Right renal pelvis (tissue), 4 donors: ENCODE results near the gene TFF1. TPM values are rescaled to one million over a fixed set of nuclear protein-coding genes. Genes with fewer than 3 reads are reported as not detected.

Experiments used
- DNase-seq, 4 donors: peaks; one replicate each; pipeline ENCODE4 v3.0.0-alpha.2; 2013; ENCODE audit warnings: low read depth in 4 of 4, low spot score in 3 of 4, missing footprints in 1 of 4
- polyA plus RNA-seq, 4 donors: library from polyadenylated mRNA; unstranded; fragments of 120-200 nt; gene quantifications; one replicate each; pipeline ENCODE4 v1.2.1, GENCODE V29; 2013; ENCODE audit not compliant: insufficient read length in 4 of 4

The TFF1 gene
- polyA plus RNA-seq, 4 donors, result 0.70 TPM; not detected in 3

DNA sequence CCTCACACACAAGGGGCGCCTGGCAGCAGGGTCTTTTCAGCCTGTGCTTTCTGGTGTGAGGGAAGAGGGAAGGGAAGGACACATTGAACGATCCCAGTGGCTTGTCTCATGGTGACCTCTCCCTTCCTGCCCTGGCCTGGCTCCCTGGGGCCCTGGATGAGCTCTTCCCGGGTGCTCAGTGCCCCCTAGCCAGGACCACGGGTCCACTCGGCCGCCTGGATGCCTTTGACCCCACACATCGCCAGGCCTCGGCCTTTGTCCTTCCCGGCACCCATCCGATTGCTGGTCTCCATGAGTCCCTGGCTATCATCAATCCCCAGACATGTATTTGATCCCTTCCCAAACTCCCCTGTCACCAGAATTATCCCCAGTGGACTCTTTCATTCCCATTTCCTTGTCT, 45.1 kb downstream of the TFF1 start:
- DNase-seq, result no peak

DNA sequence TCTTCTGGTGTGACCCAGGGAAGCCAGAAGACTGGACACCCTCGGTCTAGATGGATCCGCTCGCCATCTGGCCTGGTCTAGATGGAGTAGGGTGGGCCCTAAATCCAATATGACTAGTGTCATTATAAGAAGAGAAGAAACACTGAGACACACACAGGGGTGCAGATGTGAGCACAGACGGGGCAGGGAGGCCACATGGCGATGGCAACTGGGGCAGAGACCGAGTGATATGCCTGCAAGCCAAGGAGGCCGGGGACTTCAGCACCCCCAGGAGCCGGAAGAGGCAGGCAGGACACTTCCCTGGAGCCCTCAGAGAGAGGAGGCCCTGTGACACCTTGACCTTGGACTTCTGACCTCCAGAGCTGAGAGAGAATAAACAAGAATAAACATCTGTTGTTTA, 45.5 kb downstream of the TFF1 start:
- DNase-seq, result no peak

GRCh38 chr21:42319851-42320572, 46.3 kb downstream of the TFF1 start:
- no peak for DNase-seq

DNA sequence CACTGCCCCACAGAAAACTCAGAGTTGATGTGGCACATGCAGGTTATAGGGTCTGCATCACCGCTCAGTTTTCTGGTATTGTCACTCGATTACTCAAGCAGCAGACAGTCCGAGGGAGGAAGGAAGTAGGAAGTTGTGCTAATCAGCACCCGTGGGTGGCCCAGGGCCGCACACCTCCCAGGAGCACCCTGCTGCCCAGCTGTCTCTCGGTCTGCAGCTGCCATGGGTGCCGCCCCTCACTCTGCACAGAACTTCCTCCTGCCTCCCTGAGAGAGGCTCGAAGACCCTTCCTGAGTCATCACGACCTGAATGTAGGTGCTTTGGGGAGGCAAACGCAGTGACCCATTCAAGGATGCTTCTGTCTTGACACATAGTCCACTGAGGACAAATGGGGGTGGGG, 47.0 kb downstream of the TFF1 start:
- DNase-seq, result no peak

DNA sequence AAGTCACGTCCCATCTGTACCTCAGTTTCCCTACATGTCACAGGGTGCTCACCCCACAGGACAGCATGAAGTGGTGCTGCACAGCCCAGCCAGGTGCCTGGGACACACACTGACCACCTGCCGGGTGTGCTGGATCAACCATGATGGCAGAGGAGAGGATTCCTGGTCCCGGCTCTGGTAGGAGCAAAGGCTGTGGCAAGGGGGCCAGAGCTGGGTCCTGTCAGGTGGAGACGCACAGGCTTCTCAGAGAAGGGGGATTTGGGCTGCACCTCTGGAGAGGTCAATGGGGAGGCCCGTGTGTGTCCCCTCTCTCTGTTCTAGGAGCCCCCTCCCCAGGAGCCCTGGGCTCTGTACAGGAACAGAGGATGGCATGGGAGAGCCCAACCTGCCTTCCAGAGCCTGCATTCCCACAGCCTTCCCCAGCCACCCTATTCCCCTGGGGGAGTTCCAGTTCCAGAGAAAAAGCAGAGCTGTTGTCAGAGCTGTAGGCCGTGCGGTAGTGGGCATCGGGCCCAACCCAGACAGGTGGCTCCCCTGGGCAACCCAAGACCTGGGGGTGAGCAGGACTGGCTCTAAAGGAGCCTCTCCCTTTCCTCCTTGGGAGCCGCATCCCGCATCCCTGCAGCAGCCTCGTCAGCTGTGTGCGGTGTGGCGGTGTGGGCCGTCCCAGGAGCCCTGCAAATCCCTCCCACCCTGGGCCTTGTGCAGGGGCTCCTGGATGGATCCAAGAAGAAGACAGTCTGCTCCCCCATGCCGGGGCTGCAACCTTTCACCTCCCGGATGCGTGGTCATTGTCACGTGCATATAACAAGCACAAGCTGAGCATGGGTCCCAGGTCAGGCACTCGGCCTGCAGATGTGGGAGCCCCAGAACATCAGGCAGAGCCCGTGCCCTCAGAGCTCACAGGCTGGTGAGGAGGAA, 48.2 kb downstream of the TFF1 start:
- no peak for DNase-seq

- DNase-seq, result no peak
These were observed 49.0 kb downstream of the TFF1 start for GRCh38 chr21:42317341-42317741.

- DNase-seq, result no peak
These were observed 49.4 kb downstream of the TFF1 start for GRCh38 chr21:42316891-42317290.

DNA sequence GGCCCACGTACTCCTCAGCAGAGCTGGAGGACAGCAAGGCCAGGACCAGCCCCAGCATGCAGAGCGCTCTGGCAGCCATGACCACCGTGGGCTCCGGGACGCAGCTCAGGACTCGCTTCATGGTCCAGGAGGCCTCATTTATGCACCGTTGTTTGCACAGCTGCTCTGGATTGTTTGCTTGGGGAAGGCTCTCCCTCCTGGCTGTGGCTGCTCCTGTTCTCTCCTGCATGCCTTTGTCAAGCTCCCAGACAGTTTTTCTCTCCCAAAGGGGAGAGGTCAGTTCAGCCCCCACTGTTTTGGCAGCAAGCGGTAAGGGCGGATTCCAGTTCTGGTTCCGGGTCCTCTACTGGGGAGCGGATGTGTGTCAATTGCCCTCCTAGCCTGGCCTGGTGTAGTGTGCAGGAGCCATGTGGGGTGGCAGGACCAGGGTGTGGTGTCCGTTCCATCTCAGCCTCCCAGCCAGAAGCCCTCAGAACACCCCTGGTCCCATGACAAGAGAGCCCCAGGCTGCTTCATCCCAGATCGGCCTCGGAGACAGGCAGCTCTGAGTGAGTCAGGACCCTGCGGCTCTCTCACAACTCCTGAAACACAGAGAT, 50.9 kb downstream of the TFF1 start, which contains the start of gene TFF3:
Gene TFF3 (minus strand): TSS at position 114 of the 596 bp plus-strand sequence. CDS start 35 bp downstream, at position 79.
- peak in 2 of 4 donors; percentile 59 to 63 for DNase-seq

DNA sequence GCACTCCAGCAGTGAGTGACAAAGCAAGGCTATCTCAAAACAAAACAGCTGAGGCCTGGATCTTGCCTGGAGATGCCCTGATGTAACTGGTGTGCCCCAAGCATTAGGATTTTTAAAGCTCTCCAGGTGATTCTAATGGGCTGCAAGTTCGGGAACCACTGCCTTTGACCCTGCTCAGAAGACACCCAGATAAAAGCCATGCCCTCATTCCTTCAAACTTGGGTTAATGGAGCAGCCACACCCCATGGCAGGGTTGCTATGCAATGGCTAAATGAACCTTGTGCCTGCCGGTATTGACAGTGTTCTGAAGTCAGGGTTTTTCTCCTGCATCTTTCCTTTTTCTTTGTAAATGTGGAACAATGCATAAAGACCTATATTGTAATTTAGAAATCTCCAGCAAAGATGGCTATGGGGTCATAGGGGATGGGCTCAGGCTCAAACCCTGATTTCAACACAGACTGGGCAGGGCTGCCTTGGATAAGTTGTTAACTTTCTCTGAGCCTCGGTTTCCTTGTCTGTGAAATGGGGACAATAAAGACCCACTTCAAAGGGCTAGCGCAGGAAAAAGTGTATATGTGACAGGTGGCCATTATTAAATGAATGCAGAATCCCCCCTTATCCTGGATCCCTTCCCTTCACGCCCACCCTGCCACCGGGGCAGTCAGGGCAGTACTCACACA, 51.6 kb downstream of the TFF1 start:
- DNase-seq, result no peak

GRCh38 chr21:42313501-42313969, 52.8 kb downstream of the TFF1 start:
- DNase-seq, result no peak

GRCh38 chr21:42312626-42313104, 53.7 kb downstream of the TFF1 start:
- DNase-seq, result no peak

Other genes with a start within 250 kb of the TFF1 start
- 10 to 100 TPM in 3 of 4 donors, 1 to 10 TPM in 1; 8.5 to 11.5 (median 10.3) TPM for gene ABCG1, start 147.4 kb downstream of the TFF1 start, polyA plus RNA-seq
- gene TFF3, start 51.1 kb downstream of the TFF1 start, polyA plus RNA-seq, result 1 to 10 TPM; 3.1 to 6.2 (median 3.6) TPM
- gene TFF2, start 15.5 kb downstream of the TFF1 start, polyA plus RNA-seq, result not detected
- 1 to 10 TPM; 2.2 to 2.6 (median 2.3) TPM for gene TMPRSS3, start 29.5 kb upstream of the TFF1 start, polyA plus RNA-seq
- under 1 TPM in 3 of 4 donors, not detected in 1; 0.07 to 0.10 (median 0.10) TPM for gene UBASH3A, start 37.4 kb upstream of the TFF1 start, polyA plus RNA-seq
- 10 to 100 TPM; 10.7 to 14.1 (median 13.1) TPM for gene RSPH1, start 129.7 kb upstream of the TFF1 start, polyA plus RNA-seq
- gene SLC37A1, start 147.3 kb upstream of the TFF1 start, polyA plus RNA-seq, result 10 to 100 TPM in 1 of 4 donors, 1 to 10 TPM in 3; 7.8 to 10.5 (median 9.1) TPM